Neural progenitor cell (in vitro differentiated cells): ENCODE results near the gene UBE2G2. TPM values are rescaled to one million over a fixed set of nuclear protein-coding genes. Genes with fewer than 3 reads are reported as not detected.

Experiments used
- DNase-seq: peaks from one replicate; pipeline ENCODE4 v3.0.0-alpha.2; 2016; ENCODE audit warnings: low spot score
- H2AFZ ChIP-seq: fragments of 200-600 bp; sonication (generic); replicated peaks from 2 replicates; pipeline ENCODE4 v1.6.1; 2016; ENCODE audit warnings: antibody characterized with exemption
- H3F3A ChIP-seq: fragments of 200-600 bp; sonication (generic); 2 replicates; pipeline ENCODE4 v1.6.1; 2016; ENCODE audit warnings: antibody characterized with exemption, low read depth
- H3K27ac ChIP-seq: fragments of 200-600 bp; sonication (generic); 2 replicates; pipeline ENCODE4 v1.5.1; 2016; ENCODE audit warnings: mild to moderate bottlenecking
- H3K27me3 ChIP-seq: fragments of 200-600 bp; sonication (generic); 2 replicates; pipeline ENCODE4 v1.6.1; 2016; ENCODE audit warnings: mild to moderate bottlenecking, moderate library complexity
- H3K36me3 ChIP-seq: fragments of 200-600 bp; sonication (generic); 2 replicates; pipeline ENCODE4 v1.5.1; 2016
- H3K4me1 ChIP-seq: fragments of 200-600 bp; sonication (generic); 2 replicates; pipeline ENCODE4 v1.6.1; 2016; ENCODE audit warnings: mixed run types
- H3K4me2 ChIP-seq: fragments of 200-600 bp; sonication (generic); 2 replicates; pipeline ENCODE4 v1.6.1; 2016
- H3K4me3 ChIP-seq: fragments of 200-600 bp; sonication (generic); 2 replicates; pipeline ENCODE4 v1.5.1; 2016
- H3K79me2 ChIP-seq: fragments of 200-600 bp; sonication (generic); 2 replicates; pipeline ENCODE4 v1.6.1; 2016; ENCODE audit warnings: low read depth
- H3K9ac ChIP-seq: fragments of 200-600 bp; sonication (generic); 2 replicates; pipeline ENCODE4 v1.6.1; 2016
- H3K9me3 ChIP-seq: fragments of 200-600 bp; sonication (generic); 2 replicates; pipeline ENCODE4 v1.5.1; 2016; ENCODE audit warnings: low read depth
- H4K20me1 ChIP-seq: fragments of 200-600 bp; sonication (generic); 2 replicates; pipeline ENCODE4 v1.6.1; 2016; ENCODE audit warnings: low read depth
- H3K27ac Mint-ChIP-seq: 3 replicates; pipeline ENCODE4 v1.8.0; 2021; ENCODE audit warnings: mixed read lengths
- H3K27me3 Mint-ChIP-seq: 2 replicates; pipeline ENCODE4 v1.8.0; 2022; ENCODE audit warnings: low read depth, mild to moderate bottlenecking, inconsistent platforms, moderate library complexity, mixed read lengths; ENCODE audit not compliant: insufficient read depth
- H3K36me3 Mint-ChIP-seq: 3 replicates; pipeline ENCODE4 v1.8.0; 2021; ENCODE audit warnings: mixed read lengths
- H3K4me1 Mint-ChIP-seq: 3 replicates; pipeline ENCODE4 v1.8.0; 2021; ENCODE audit warnings: mixed read lengths
- H3K4me3 Mint-ChIP-seq: 3 replicates; pipeline ENCODE4 v1.8.0; 2021; ENCODE audit warnings: mild to moderate bottlenecking, moderate library complexity, mixed read lengths
- H3K9me3 Mint-ChIP-seq: 3 replicates; pipeline ENCODE4 v1.8.0; 2020; ENCODE audit warnings: mixed read lengths
- CTCF ChIP-seq: fragments of 200-600 bp; sonication (generic); IDR thresholded peaks from 2 replicates; pipeline ENCODE4 v1.5.1; 2017; ENCODE audit warnings: antibody characterized with exemption, mild to moderate bottlenecking
- EZH2 ChIP-seq: fragments of 200-600 bp; sonication (generic); IDR thresholded peaks from 2 replicates; pipeline ENCODE4 v1.6.1; 2017; ENCODE audit warnings: antibody characterized with exemption, mild to moderate bottlenecking, moderate library complexity
- EZH2phosphoT487 ChIP-seq: fragments of 200-600 bp; sonication (generic); IDR thresholded peaks from 2 replicates; pipeline ENCODE4 v1.6.1; 2017; ENCODE audit warnings: antibody characterized with exemption
- total RNA-seq: library from RNA; depleted of rRNA; stranded (reverse); fragments of >200 nt; gene quantifications from 2 replicates; pipeline ENCODE4 v1.2.3, GENCODE V29; 2015; ENCODE audit warnings: low replicate concordance

The UBE2G2 gene
- total RNA-seq, 1 donor from 2014 or later = 83.1 TPM

DNA sequence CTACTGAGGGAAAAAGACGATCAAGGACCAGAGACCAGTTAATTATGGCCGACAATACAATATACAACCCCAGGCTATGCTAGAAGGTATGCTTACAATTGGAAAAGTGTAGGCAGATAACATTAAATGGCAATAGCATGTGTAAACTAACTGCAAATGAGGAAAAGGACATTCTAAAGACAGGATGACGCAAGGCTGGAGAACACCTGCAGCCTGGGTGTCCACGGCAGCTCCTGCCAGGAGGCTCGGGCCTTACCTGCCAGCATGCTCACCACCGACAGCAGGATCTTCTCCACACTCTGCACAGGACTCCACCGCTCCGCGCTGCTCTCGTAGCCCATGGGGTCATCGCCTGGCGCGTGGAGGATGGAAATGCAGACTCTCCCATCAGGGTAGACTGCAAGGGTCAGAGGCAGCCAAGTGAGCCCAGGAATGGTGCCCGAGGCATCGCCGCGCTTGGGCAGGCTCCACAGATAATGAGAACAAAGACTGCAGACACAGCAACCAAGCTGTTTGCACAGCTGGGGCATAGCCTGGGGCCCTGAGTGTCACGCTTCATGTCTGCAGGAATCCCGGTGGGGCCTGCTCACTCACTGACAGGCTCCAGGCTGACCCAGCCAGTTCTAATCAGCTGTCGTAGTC is 28.2 kb downstream of the UBE2G2 start:
- Mint-ChIP-seq H3K4me1 (peaks cover 19% of the 10 kb centered on the region), H3K9me3 (no peaks in the 10 kb centered on the region), H3K4me3 (no peak overlapping the region), H3K27me3 (no peaks in the 10 kb centered on the region), H3K36me3 (peaks cover 35% of the 10 kb centered on the region), H3K27ac (peak overlapping the region; percentile 36)
- no peak for TF ChIP-seq CTCF
- no peak for TF ChIP-seq EZH2phosphoT487
- TF ChIP-seq EZH2 = no peak
- peaks cover 11% of the 10 kb centered on the region for H3F3A ChIP-seq
- peaks cover 9% of the 10 kb centered on the region for H3K79me2 ChIP-seq
- H2AFZ ChIP-seq = no peak overlapping the region
- no peak overlapping the region for H3K27ac ChIP-seq
- no peak overlapping the region for H3K4me2 ChIP-seq
- peaks cover 8% of the 10 kb centered on the region for H3K4me1 ChIP-seq
- H3K9me3 ChIP-seq = no peaks in the 10 kb centered on the region
- peaks cover 7% of the 10 kb centered on the region for H3K36me3 ChIP-seq
- H4K20me1 ChIP-seq = peaks cover under 1% of the 10 kb centered on the region
- no peak for DNase-seq
- no peak overlapping the region for H3K4me3 ChIP-seq
- H3K27me3 ChIP-seq = no peaks in the 10 kb centered on the region
- H3K9ac ChIP-seq = no peak overlapping the region

GRCh38 chr21:44771896-44772525 is 29.6 kb downstream of the UBE2G2 start:
- Mint-ChIP-seq H3K27me3 (no peaks in the 10 kb centered on the region), H3K27ac (no peak overlapping the region), H3K4me3 (no peak overlapping the region), H3K4me1 (peaks cover 28% of the 10 kb centered on the region), H3K9me3 (no peaks in the 10 kb centered on the region), H3K36me3 (peaks cover 32% of the 10 kb centered on the region)
- H3K27ac ChIP-seq = no peak overlapping the region
- H3K79me2 ChIP-seq = no peaks in the 10 kb centered on the region
- no peaks in the 10 kb centered on the region for H3K27me3 ChIP-seq
- no peak overlapping the region for H3K4me2 ChIP-seq
- no peak for TF ChIP-seq EZH2phosphoT487
- no peak for TF ChIP-seq EZH2
- no peak for TF ChIP-seq CTCF
- H3K4me1 ChIP-seq = peaks cover 12% of the 10 kb centered on the region
- peaks cover 14% of the 10 kb centered on the region for H3F3A ChIP-seq
- no peak overlapping the region for H3K4me3 ChIP-seq
- H2AFZ ChIP-seq = no peak overlapping the region
- DNase-seq = no peak
- peaks cover 7% of the 10 kb centered on the region for H3K36me3 ChIP-seq
- no peak overlapping the region for H3K9ac ChIP-seq
- no peaks in the 10 kb centered on the region for H3K9me3 ChIP-seq
- H4K20me1 ChIP-seq = peaks cover 3% of the 10 kb centered on the region

GRCh38 chr21:44767834-44768831 is 33.5 kb downstream of the UBE2G2 start:
- no peak overlapping the region for H3K27ac Mint-ChIP-seq
- no peak overlapping the region for H3K4me3 Mint-ChIP-seq
- H3K9me3 Mint-ChIP-seq = no peaks in the 10 kb centered on the region
- DNase-seq = peak; percentile 59
- no peaks in the 10 kb centered on the region for H3K79me2 ChIP-seq
- peaks cover 14% of the 10 kb centered on the region for H3F3A ChIP-seq
- H3K4me1 ChIP-seq = peaks cover 12% of the 10 kb centered on the region
- H4K20me1 ChIP-seq = peaks cover 3% of the 10 kb centered on the region
- H3K4me3 ChIP-seq = no peak overlapping the region
- H3K9ac ChIP-seq = no peak overlapping the region
- no peaks in the 10 kb centered on the region for H3K9me3 ChIP-seq
- H2AFZ ChIP-seq = no peak overlapping the region
- H3K27me3 Mint-ChIP-seq = peaks cover 4% of the 10 kb centered on the region
- peaks cover 22% of the 10 kb centered on the region for H3K4me1 Mint-ChIP-seq
- H3K4me2 ChIP-seq = peak overlapping the region; percentile 38
- no peak overlapping the region for H3K27ac ChIP-seq
- H3K36me3 Mint-ChIP-seq = peaks cover 13% of the 10 kb centered on the region
- H3K36me3 ChIP-seq = no peaks in the 10 kb centered on the region
- TF ChIP-seq EZH2 (no peak), CTCF (no peak), EZH2phosphoT487 (no peak)
- no peaks in the 10 kb centered on the region for H3K27me3 ChIP-seq
